NCI-H1694 treated with DMSO at 0.1 percent for 48 hours (cell line): ENCODE results near the gene GABRA6.
"Not testable (repeated sequence)": the region's sequence is repeated elsewhere in the genome, so short reads cannot be mapped to it uniquely, and the experiment has no call there.

Source experiments
- DNase-seq: peaks from one replicate; lab custom pipeline; 2025; lab: John Stamatoyannopoulos, UW

GABRA6 gene

DNA sequence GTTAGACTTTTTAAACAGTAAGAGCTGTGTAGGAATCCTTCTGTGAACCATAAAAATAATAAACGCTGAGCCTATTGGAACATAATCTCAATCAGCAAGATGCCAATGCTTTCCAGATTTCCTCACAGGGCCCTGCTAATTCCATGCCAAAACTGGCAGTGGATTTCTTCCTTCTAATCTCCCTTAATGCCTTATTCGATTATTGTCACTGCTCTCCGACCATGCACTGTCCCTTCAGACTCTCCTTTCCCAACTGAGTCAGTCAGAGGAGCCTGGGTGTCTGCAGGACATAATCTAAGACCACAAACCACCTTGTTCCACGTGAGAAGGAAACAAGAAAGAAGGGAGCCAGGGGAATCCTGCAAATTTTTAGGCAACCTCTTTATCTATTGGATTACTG, at the start of gene GABRA6:
TSS of gene GABRA6 (plus strand) at position 261 of the 400 bp plus-strand sequence. CDS start 269 bp downstream, outside the sequence.
- DNase-seq: no peak

GRCh38 chr5:161637591-161637990, 47.9 kb upstream of the GABRA6 start:
- no peak for DNase-seq

- DNase-seq: no peak
Observed at GRCh38 chr5:161641444-161641843, 44.1 kb upstream of the GABRA6 start.

- no peak for DNase-seq
Observed at GRCh38 chr5:161645264-161645663, 40.3 kb upstream of the GABRA6 start.

- DNase-seq: not testable (repeated sequence)
Observed at GRCh38 chr5:161651926-161652325, 33.6 kb upstream of the GABRA6 start.

DNA sequence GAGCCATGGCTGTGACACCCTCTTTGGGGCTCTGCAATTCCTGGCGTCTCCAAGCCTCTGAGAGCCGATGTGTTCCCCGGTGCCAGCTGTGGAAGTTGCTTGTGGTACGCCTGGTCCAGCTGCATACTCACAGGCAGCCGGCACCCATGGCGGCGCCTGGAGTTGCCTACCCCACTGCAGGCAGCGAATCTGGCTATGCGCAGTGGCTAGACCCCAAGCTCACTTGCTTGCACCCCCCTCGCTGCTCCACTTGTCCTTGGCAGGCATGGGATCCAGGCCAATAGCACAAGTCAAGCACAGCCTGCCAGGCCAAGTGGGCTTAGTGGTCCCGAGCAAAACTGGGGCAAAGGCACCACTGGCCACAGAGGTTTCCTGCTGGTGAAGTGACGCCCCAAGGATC, 24.7 kb upstream of the GABRA6 start:
- DNase-seq: no peak

GRCh38 chr5:161663431-161663830, 22.1 kb upstream of the GABRA6 start:
- no peak for DNase-seq

DNA sequence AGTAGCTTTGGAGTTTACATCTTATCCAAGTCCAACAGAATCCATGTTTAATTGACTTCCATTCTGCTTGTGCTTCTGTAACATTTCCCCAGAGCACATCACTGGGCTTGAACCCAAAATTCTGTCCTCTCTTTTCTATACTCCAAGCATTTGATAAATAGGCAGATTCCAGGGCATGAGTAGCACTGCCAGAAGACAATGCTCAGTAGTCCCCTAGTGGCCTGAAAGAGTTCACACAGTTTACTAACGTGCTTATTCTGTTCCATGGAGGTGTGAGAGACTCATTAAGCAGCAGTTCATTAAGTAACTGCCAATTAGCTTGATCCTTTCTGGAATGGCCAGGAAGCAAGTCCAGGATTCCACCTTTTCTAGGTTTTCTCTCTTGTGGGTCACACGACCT, 9.4 kb upstream of the GABRA6 start:
- peak; percentile 31 for DNase-seq

GRCh38 chr5:161686149-161686548, 628 bp downstream of the GABRA6 start:
- DNase-seq: no peak

- DNase-seq: no peak
Observed at GRCh38 chr5:161686881-161687280, 1.4 kb downstream of the GABRA6 start.

- DNase-seq: no peak
Observed at GRCh38 chr5:161687316-161687715, 1.8 kb downstream of the GABRA6 start.

- no peak for DNase-seq
Observed at GRCh38 chr5:161691911-161692310, 6.4 kb downstream of the GABRA6 start.

DNA sequence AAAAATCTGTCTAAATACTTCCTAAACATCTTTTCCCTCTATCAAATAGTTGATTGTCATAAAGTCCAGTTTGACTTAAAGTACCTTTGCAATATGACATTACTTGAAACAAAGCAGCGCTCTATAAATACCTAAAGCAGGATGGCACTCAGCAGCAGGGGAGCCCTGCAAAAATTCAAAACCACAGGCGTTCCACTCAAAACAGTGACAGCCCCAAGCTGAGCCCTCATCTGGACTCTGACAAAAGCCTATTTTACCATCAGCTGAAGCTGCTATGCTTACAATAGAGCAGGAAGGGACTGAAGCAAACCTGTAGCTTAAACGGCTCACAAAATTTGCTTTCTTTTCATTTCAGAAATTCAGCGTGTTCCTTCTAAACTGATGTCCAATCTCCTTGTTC, 11.5 kb downstream of the GABRA6 start:
- DNase-seq: no peak

DNA sequence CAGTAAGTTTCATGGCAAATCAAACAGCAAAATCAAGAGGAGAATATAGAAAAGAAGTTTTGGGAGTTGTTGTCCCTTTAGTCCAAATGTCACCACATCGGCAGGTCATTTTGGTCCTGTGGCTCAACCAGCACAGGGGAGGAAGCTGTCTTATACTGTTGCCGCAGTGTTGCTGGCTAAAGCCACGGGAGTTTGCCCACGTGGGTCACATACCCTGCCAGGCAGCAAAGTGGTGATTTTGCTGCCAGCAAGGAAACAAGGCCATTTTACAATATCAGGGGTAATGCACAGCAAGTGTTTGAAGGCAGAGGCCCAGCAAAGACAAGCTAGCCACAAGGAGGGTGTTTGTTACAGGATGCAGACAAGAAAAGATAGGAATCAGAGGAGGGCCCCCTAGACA, 14.5 kb downstream of the GABRA6 start:
- no peak for DNase-seq

DNA sequence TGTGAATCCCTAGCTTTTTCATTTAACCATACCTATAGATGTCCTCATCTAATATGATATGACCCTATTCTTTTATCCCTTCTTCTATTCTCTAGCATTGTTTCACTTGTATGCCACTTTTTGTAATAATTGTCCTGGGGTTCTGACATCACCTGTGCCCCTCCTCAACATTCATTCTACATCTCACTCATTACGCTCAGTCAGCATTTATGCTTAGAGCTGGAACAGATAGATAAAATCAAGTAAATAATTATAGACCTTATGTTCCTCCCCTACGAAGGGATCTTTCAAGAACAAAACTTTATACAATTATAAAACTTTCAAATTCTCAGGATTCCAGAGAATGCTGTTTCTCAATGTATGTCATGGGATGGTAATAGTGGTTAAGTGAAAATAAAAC, 18.0 kb downstream of the GABRA6 start:
- DNase-seq: no peak

GRCh38 chr5:161707382-161707781, 21.9 kb downstream of the GABRA6 start:
- DNase-seq: no peak

DNA sequence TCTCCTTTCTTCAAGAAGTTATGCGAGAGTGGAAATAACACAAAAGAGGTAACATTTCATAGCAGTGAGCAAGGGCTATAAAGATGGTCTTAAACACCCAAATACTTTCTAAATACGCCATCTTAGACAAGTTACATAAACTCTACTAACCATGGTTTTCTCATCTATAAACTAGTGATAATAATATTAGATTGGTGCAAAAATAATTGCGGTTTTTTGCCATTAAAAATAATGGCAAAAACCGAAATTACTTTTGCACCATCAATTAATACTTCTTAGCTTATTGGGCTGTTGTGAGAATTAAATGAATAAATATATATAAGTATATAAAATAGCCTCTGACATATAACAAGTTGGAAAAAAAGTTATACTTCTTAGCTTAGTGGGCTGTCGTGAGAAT, 23.7 kb downstream of the GABRA6 start:
- DNase-seq: no peak

GRCh38 chr5:161713042-161713441, 27.5 kb downstream of the GABRA6 start:
- DNase-seq: no peak

DNA sequence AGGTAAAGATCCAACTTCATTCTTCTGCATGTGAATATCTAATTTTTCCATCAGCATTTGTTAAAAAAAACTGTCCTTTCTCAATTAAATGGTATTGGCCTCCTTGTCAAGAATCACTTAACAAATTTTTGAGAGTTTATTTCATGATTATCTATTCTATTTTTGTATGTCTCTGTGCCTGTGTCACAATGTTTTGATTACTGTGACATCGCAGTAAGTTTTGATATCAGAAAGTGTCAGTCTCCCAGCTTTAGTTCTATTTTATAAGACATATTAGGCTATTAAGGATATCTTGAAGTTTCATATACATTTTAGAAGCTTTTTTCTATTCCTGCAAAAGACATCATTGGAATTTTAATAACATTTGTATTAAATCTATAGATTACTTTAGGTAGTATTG, 33.6 kb downstream of the GABRA6 start:
- DNase-seq: no peak

DNA sequence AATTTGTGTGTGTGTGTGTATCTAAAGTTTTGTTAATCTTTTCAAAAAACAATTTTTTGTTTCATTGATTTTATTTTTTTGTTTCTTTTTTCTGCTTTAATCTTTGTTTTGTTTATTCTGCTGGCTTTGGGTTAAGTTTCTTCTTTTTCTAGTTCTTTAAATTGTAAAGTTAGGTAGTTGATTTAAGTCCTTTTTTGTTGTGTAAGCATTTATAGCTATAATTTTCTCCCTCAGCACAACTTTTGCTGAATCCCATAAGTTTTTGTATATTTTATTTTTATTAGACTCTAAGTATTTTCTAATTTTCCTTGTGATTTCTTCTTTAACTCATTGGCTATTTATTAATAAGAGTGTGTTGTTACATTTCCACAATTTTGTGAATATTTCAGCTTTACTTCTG, 34.9 kb downstream of the GABRA6 start:
- no peak for DNase-seq

DNA sequence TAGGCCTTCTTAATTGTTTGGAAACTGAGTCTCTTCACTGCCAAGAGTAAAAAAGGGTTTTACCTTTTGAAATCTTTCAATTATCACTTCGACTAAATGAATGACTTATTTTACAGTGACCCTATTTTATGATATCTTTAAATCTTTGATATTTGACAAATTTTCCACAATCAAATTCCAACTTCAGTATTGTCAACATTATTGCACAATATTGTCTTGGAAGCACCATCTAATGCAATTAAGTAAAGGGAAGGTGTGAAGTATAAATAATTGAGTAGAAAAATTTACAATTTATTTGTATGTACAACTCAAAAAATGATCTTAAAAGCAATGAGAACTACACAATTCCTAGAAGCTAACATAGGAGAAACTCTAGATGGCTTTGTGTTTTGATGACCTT, 49.2 kb downstream of the GABRA6 start:
- no peak for DNase-seq

DNA sequence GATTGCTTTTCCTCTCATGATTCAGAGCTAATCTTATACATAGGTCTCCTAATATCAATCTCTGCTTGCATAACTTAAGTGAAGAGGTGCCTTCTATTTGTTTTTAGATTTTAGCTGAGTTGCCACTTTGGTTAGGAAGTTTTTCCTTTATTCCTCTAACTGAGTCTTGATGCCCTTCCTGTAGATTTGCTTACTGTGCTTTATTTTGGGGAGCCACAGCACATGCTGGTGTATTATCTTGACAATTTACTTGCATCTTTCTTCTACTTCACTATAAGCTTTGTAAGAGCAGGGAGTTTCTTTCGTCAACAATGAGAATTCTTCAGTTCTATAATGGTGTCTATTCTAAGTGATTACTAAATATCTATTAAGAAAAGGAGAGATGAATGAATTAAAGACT, 54.9 kb downstream of the GABRA6 start:
- no peak for DNase-seq

DNA sequence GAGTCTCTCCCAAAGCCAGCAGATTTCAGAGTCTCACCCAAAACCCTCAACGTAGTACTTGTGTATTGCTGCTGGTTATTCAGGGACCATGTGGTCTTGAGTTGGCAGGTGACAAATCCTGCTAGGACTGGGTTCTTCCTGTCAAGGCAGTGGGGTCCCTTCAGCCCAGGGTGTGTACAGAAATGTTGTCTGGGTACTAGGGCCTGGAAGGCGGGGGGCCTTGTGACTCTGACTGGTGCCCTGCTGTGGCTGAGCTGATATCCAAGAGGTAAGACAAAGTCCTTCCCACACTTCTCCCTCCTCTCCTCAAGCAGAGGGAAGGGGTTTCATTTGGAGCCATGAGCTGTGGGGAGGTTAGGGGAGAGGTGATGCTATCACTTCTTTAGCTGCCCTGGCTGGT, 58.8 kb downstream of the GABRA6 start:
- no peak for DNase-seq

- DNase-seq: no peak
Observed at GRCh38 chr5:161745392-161745791, 59.9 kb downstream of the GABRA6 start.

- DNase-seq: no peak
Observed at GRCh38 chr5:161751265-161751664, 65.7 kb downstream of the GABRA6 start.
